Mammary epithelial cell (primary cell): ENCODE measurements around the gene C1orf87.

Experiments used
- CTCF ChIP-seq, 2 donors: IDR thresholded peaks in 1 of 2; conservative IDR thresholded peaks in 1 of 2; 2 replicates each; pipeline ENCODE4 v1.5.1; 2011 to 2012; ENCODE audit warnings: inconsistent platforms in 2 of 2, low read length in 2 of 2, mild to moderate bottlenecking in 2 of 2, control low read depth in 1 of 2, low read depth in 1 of 2; ENCODE audit not compliant: insufficient read depth in 1 of 2; ENCODE audit errors: extremely low read depth in 1 of 2
- EZH2 ChIP-seq: IDR thresholded peaks from 2 replicates; pipeline ENCODE4 v1.6.1; 2012; ENCODE audit warnings: low read length, inconsistent platforms, borderline replicate concordance

- TF ChIP-seq CTCF (conservative IDR thresholded peaks at IDR 0.05 in 1 of 2, IDR thresholded peaks at IDR 0.05 in 1 of 2; ENCODE audit: extremely low read depth in 1 of 2, insufficient read depth in 1 of 2, low read depth in 1 of 2, low read length in 2 of 2) (no peak), EZH2 (no peak)
Observed at GRCh38 chr1:60008500-60008899, 65.1 kb downstream of the C1orf87 start.
